Thoracic aorta (tissue), 2 donors: ENCODE results near the gene PPP2R5C. TPM values are rescaled to one million over a fixed set of nuclear protein-coding genes. Genes with fewer than 3 reads are reported as not detected.

Experiments used
- ATAC-seq: fragments of 150-250 bp; one replicate; pipeline ENCODE4 v1.8.0; 2017; ENCODE audit warnings: low read depth; ENCODE audit not compliant: insufficient number of reproducible peaks, low FRiP score
- DNase-seq: peaks from one replicate; pipeline ENCODE4 v3.0.0-alpha.2; 2020; ENCODE audit warnings: low spot score
- H3K27ac ChIP-seq, 2 donors: fragments of 200-600 bp; sonication (generic); 1 replicate in 1 of 2; 2 replicates in 1 of 2; pipeline ENCODE4 v1.5.1; 2016; ENCODE audit warnings: mild to moderate bottlenecking in 2 of 2, moderate library complexity in 2 of 2
- H3K27me3 ChIP-seq: fragments of 200-600 bp; sonication (generic); replicated peaks from 2 replicates; pipeline ENCODE4 v1.6.0; 2016; ENCODE audit warnings: mild to moderate bottlenecking; ENCODE audit not compliant: insufficient read depth
- H3K36me3 ChIP-seq: fragments of 200-600 bp; sonication (generic); one replicate; pipeline ENCODE4 v1.5.1; 2016
- H3K4me1 ChIP-seq, 2 donors: fragments of 200-600 bp; sonication (generic); 1 replicate in 1 of 2; 2 replicates in 1 of 2; pipeline versions ENCODE4 v1.5.1 to v1.6.0; 2016; ENCODE audit warnings: low read depth in 2 of 2, mild to moderate bottlenecking in 1 of 2; ENCODE audit not compliant: control insufficient read depth in 1 of 2
- H3K4me3 ChIP-seq: fragments of 200-600 bp; sonication (generic); 2 replicates; pipeline ENCODE4 v1.5.1; 2016; ENCODE audit warnings: mild to moderate bottlenecking
- H3K9me3 ChIP-seq: fragments of 200-600 bp; sonication (generic); 2 replicates; pipeline ENCODE4 v1.5.1; 2016
- total RNA-seq, 2 donors: library from RNA; depleted of rRNA; stranded (reverse); fragments of >200 nt; gene quantifications; one replicate each; pipeline versions ENCODE4 v1.1.0 to v1.2.3, GENCODE V29; 2016
- TF ChIP-seq, protein P1 (sequence below): fragments of 200-600 bp; sonication (generic); IDR thresholded peaks from one replicate; pipeline ENCODE4 v1.5.1; 2019; ENCODE audit warnings: antibody characterized with exemption

Gene PPP2R5C
- total RNA-seq, 2 donors from 2014 or later: 97.2 to 341 TPM

DNA sequence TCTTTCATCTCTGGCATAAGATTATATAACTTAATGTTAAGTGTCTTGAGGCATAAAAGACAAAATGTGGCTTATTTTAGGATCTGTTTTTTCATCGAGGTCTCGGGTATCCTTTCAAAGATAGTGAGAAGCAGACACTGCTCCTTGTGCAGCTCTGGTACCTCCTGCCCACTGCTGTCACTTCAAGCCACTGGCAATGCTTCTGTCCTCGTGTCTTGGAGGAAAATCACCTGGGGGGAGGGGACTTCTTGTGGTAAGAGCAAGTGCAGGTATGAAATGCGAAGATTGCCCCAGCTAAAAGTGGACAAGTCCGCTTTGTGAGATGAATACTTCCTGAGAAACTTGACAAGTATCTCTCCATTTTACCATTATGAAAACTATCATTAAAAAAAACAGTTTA lies 165.1 kb downstream of the PPP2R5C start:
- Histone ChIP-seq H3K36me3 (peaks cover 8% of the 10 kb centered on the region), H3K27me3 (no peaks in the 10 kb centered on the region), H3K9me3 (no peaks in the 10 kb centered on the region), H3K27ac (peak overlapping the region; percentile 62 to 69), H3K4me3 (no peak overlapping the region), H3K4me1 (peaks cover 5 to 16% of the 10 kb centered on the region in 2 donors)
- TF ChIP-seq, protein P1, sequence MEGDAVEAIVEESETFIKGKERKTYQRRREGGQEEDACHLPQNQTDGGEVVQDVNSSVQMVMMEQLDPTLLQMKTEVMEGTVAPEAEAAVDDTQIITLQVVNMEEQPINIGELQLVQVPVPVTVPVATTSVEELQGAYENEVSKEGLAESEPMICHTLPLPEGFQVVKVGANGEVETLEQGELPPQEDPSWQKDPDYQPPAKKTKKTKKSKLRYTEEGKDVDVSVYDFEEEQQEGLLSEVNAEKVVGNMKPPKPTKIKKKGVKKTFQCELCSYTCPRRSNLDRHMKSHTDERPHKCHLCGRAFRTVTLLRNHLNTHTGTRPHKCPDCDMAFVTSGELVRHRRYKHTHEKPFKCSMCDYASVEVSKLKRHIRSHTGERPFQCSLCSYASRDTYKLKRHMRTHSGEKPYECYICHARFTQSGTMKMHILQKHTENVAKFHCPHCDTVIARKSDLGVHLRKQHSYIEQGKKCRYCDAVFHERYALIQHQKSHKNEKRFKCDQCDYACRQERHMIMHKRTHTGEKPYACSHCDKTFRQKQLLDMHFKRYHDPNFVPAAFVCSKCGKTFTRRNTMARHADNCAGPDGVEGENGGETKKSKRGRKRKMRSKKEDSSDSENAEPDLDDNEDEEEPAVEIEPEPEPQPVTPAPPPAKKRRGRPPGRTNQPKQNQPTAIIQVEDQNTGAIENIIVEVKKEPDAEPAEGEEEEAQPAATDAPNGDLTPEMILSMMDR: no peak
- ATAC-seq (no peak), DNase-seq (no peak)

DNA sequence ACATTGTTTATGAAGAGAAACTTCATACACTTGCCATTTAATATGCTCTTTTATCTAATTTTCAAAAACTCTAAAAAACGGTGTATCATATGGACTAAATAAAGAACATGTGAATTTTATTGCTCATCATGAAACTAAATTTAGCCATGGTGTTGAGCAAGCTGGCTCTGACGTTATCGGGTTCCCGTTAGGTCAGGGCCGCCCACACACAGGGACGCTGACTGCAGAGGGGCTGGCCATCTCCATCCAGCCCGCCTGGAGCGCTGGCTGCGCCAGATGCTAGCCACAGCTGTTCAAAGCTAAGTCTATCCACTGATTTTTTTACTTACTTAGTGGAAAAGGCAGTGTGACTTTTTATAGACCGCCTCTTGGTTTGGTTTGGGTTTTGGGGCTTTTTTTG lies 166.3 kb downstream of the PPP2R5C start:
- Histone ChIP-seq H3K27ac (peak overlapping the region; percentile 62 to 69), H3K4me3 (peak overlapping the region; percentile 32), H3K36me3 (peaks cover 7% of the 10 kb centered on the region), H3K4me1 (peaks cover 5 to 16% of the 10 kb centered on the region in 2 donors), H3K9me3 (no peaks in the 10 kb centered on the region), H3K27me3 (no peaks in the 10 kb centered on the region)
- ATAC-seq (peak; percentile 82), DNase-seq (peak; percentile 76)
- TF ChIP-seq, protein P1: no peak

DNA sequence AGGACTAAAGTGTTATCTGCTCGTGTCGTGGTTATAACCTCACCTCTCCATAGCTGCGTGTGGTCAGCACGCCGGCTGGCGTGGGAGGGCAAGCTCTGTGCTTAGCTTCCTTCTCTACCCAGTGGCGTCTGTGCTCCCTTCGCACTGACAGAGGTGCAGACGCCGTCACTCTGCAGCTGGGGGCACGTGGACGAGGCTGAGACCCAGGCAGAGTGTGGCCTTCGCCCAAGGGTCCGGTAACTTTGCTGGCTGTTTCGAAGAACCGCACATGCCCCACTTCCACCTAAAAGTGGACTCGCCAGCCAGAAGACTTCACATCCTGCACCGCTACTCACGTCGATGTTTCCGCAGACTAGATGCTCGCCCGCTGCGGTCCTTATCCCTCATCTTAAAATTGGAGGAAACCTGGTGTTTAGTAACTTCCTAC lies 166.9 kb downstream of the PPP2R5C start:
- Histone ChIP-seq H3K9me3 (no peaks in the 10 kb centered on the region), H3K27me3 (no peaks in the 10 kb centered on the region), H3K4me3 (no peak overlapping the region), H3K27ac (peak overlapping the region; percentile 36 to 69), H3K36me3 (peaks cover 5% of the 10 kb centered on the region), H3K4me1 (peaks cover 5 to 16% of the 10 kb centered on the region in 2 donors)
- TF ChIP-seq, protein P1: no peak
- DNase-seq (no peak), ATAC-seq (no peak)

DNA sequence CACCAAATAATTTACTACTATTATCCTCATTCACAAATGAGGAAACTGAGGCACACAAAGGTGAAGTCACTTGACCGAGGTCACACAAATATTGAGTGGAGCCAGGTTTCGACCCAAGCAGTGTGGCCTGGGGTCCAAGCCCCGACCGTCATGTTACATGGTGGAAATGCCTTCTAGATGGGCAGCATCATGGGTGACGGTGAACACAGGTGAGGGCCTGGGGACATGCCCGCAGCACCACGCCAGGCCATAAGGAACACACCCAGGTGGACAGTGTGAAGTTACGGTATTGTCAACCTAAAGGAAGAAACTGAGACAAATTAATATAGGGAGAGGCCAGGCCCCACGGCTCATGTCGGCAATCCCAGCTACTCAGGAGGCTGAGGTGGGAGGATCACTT lies 167.6 kb downstream of the PPP2R5C start:
- H3K4me3 ChIP-seq: no peak overlapping the region
- DNase-seq: no peak
- H3K27me3 ChIP-seq: no peaks in the 10 kb centered on the region
- H3K4me1 ChIP-seq: peaks cover 5 to 16% of the 10 kb centered on the region in 2 donors
- H3K27ac ChIP-seq: no peak overlapping the region
- peaks cover 5% of the 10 kb centered on the region for H3K36me3 ChIP-seq
- no peaks in the 10 kb centered on the region for H3K9me3 ChIP-seq
- no peak for ATAC-seq
- TF ChIP-seq, protein P1: no peak

DNA sequence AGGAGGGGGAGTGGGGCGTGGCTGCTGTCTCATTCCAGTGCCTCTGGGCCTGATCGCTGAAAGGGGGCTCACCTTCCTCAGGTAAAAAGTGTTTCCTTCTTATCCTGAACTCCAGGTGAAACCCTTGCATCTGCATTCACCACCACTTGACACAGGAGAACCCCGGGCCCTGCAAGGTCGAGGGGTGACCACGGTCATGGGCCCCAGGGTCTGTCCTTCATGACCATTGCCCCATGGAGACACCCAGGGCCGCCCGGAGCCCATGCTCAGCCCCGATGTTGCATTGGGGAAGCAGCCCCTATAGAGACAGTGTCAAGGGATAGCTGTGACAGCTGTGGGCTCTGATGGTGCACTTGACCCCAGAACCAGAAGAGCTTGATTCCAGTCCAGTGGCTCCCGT lies 168.4 kb downstream of the PPP2R5C start:
- no peak for ATAC-seq

More for the DNA sequence above, 168.4 kb downstream of the PPP2R5C start:
- Histone ChIP-seq H3K36me3 (peaks cover 4% of the 10 kb centered on the region), H3K4me3 (no peak overlapping the region), H3K27ac (no peak overlapping the region), H3K9me3 (no peaks in the 10 kb centered on the region), H3K27me3 (no peaks in the 10 kb centered on the region), H3K4me1 (peaks cover 5 to 16% of the 10 kb centered on the region in 2 donors)
- no peak for DNase-seq
- TF ChIP-seq, protein P1: no peak
